HL-60 (cell line): ENCODE data around the gene SMURF1.

Experiments
- DNase-seq, 2 experiments: peaks; one replicate each; pipeline ENCODE4 v3.0.0-alpha.2; 2010 to 2020; ENCODE audit warnings: low read depth in 1 of 2, low spot score in 1 of 2
- H3K27ac ChIP-seq: fragments of 250-450 bp; sonication (Bioruptor Pico); replicated peaks from 2 replicates; pipeline ENCODE4 v1.5.1; 2020; ENCODE audit warnings: mild to moderate bottlenecking, moderate library complexity
- H3K27me3 ChIP-seq: fragments of 250-450 bp; sonication (Bioruptor Pico); 2 replicates; pipeline ENCODE4 v1.5.1; 2021; ENCODE audit warnings: mild to moderate bottlenecking, moderate library complexity; ENCODE audit not compliant: insufficient read depth, poor library complexity, severe bottlenecking
- H3K4me3 ChIP-seq: replicated peaks from 2 replicates; pipeline ENCODE4 v1.5.1; 2011; ENCODE audit warnings: mild to moderate bottlenecking, control low read depth, low read length; ENCODE audit not compliant: insufficient read depth
- GABPA ChIP-seq: IDR thresholded peaks from 2 replicates; pipeline ENCODE4 v1.6.1; 2012; ENCODE audit warnings: low read depth
- POLR2AphosphoS5 ChIP-seq: IDR thresholded peaks from 2 replicates; pipeline ENCODE4 v1.6.1; 2012; ENCODE audit warnings: low read depth
- SPI1 ChIP-seq: IDR thresholded peaks from 2 replicates; pipeline ENCODE4 v1.6.1; 2012; ENCODE audit warnings: low read depth, mild to moderate bottlenecking, borderline replicate concordance
- TF ChIP-seq, protein P1 (sequence below): IDR thresholded peaks from 2 replicates; pipeline ENCODE4 v1.6.1; 2012; ENCODE audit warnings: low read depth; ENCODE audit not compliant: insufficient replicate concordance
- TF ChIP-seq, protein P2 (sequence below): IDR thresholded peaks from one replicate; pipeline ENCODE4 v1.5.1; 2011; ENCODE audit warnings: low read length, control low read depth, inconsistent platforms; ENCODE audit not compliant: insufficient read depth

The SMURF1 gene

DNA sequence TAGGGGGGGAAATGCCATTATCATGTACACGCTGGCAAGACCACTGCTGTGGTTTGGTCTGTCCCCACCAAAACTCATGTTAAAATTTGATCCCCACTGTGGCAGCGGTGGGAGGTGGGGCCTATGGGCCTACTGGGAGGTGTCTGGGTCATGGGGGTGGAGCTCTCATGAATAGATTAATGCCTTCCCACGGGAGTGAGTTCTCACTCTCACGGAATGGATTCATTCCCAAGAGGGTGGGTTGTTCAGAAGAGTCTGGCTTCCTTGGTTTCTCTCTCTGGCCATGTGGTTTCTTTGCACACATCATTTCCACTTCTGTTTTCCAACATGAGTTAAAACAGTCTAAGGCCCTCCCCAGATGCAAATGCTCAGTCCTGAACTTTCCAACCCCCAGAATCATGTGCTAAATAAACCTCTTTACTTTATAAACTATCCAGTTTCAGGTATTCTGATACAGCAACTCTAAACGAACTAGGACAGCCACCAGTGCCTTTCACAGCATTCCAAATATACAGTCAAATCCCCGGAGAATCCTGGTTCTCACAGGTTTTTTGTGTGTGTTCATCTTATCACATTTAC is 44.3 kb downstream of the SMURF1 start:
- TF ChIP-seq, protein P1, sequence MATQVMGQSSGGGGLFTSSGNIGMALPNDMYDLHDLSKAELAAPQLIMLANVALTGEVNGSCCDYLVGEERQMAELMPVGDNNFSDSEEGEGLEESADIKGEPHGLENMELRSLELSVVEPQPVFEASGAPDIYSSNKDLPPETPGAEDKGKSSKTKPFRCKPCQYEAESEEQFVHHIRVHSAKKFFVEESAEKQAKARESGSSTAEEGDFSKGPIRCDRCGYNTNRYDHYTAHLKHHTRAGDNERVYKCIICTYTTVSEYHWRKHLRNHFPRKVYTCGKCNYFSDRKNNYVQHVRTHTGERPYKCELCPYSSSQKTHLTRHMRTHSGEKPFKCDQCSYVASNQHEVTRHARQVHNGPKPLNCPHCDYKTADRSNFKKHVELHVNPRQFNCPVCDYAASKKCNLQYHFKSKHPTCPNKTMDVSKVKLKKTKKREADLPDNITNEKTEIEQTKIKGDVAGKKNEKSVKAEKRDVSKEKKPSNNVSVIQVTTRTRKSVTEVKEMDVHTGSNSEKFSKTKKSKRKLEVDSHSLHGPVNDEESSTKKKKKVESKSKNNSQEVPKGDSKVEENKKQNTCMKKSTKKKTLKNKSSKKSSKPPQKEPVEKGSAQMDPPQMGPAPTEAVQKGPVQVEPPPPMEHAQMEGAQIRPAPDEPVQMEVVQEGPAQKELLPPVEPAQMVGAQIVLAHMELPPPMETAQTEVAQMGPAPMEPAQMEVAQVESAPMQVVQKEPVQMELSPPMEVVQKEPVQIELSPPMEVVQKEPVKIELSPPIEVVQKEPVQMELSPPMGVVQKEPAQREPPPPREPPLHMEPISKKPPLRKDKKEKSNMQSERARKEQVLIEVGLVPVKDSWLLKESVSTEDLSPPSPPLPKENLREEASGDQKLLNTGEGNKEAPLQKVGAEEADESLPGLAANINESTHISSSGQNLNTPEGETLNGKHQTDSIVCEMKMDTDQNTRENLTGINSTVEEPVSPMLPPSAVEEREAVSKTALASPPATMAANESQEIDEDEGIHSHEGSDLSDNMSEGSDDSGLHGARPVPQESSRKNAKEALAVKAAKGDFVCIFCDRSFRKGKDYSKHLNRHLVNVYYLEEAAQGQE, result no peak
- TF ChIP-seq POLR2AphosphoS5 (no peak), GABPA (no peak), SPI1 (no peak)
- TF ChIP-seq, protein P2, sequence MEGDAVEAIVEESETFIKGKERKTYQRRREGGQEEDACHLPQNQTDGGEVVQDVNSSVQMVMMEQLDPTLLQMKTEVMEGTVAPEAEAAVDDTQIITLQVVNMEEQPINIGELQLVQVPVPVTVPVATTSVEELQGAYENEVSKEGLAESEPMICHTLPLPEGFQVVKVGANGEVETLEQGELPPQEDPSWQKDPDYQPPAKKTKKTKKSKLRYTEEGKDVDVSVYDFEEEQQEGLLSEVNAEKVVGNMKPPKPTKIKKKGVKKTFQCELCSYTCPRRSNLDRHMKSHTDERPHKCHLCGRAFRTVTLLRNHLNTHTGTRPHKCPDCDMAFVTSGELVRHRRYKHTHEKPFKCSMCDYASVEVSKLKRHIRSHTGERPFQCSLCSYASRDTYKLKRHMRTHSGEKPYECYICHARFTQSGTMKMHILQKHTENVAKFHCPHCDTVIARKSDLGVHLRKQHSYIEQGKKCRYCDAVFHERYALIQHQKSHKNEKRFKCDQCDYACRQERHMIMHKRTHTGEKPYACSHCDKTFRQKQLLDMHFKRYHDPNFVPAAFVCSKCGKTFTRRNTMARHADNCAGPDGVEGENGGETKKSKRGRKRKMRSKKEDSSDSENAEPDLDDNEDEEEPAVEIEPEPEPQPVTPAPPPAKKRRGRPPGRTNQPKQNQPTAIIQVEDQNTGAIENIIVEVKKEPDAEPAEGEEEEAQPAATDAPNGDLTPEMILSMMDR, result no peak
- H3K27me3 ChIP-seq, result no peaks in the 10 kb centered on the region
- no peak overlapping the region for H3K27ac ChIP-seq
- H3K4me3 ChIP-seq, result no peak overlapping the region
- DNase-seq, result no peak

DNA sequence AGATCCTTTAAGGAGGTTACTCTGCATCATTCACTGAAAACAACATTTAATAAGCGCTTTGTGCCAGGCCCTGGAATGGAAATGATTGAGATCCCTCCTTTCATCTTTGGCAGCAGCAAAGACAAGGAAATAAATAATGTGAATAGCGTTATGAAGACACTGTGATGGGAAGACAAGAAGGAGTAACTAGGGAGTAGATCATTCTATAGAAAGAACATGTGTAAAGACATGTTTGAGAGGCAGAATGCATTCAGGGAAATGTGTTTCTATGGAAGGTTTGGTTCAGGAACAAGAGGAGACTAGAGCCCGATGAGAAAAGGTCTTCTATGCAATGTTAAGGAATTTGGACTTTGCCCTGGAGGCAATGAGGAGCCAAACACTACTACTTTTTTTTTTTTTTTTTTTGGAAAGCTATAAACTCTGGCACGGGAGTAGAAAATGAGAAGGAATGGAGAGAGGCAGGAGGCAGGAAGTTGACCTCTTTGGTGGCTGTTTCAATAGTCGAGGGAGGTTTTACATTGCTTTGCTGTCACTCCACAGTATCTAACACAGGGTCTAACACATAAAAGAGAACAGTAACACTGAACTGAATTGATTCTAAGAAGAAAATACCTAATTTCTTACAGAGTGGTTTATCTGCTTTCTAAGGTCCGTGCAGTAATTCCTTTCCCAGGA is 44.9 kb downstream of the SMURF1 start:
- H3K27me3 ChIP-seq, result no peaks in the 10 kb centered on the region
- no peak overlapping the region for H3K4me3 ChIP-seq
- no peak overlapping the region for H3K27ac ChIP-seq
- DNase-seq, result no peak
- TF ChIP-seq, protein P2, result no peak
- TF ChIP-seq, protein P1, result no peak
- TF ChIP-seq SPI1 (no peak), POLR2AphosphoS5 (no peak), GABPA (no peak)

DNA sequence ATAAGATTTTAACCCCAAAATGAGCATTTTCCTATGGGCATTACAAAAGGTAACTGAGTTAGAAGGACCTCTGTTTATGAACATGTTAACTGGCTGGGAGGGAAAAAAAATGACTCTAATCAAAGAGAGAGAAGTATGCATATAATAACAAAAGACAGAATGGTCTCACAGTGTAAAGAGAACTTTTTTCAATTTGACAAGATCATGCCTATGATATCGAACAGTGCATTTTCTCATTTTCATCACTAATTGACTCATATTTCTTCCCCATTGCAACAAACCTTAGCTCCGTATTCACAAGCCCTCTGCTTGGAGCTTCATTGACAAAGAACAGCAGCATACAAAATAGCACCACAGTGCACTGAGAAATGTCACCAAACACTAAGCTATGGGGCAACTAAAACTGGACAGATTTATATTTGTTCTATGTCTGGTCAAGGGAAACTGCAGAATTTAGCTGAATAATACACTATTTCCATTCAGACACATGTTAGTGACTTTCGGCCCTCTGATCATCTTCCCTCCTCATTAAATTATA is 45.6 kb downstream of the SMURF1 start:
- DNase-seq, result no peak
- no peaks in the 10 kb centered on the region for H3K27me3 ChIP-seq
- H3K27ac ChIP-seq, result no peak overlapping the region
- H3K4me3 ChIP-seq, result no peak overlapping the region
- TF ChIP-seq, protein P1, result no peak
- TF ChIP-seq GABPA (no peak), SPI1 (no peak), POLR2AphosphoS5 (no peak)
- TF ChIP-seq, protein P2, result no peak
